AG04449 (cell line): ENCODE measurements around the gene FAM222A.

Experiments
- CTCF ChIA-PET: fragments of 350-600 bp; formaldehyde crosslinking; extraction: SDS; loops from one replicate; lab custom pipeline; 2021; ENCODE audit warnings: antibody characterized with exemption; lab: Yijun Ruan, JAX
- POLR2A ChIA-PET: fragments of 400-600, 350-600 bp; formaldehyde crosslinking; extraction: SDS; loops from one replicate; lab custom pipeline; 2020; ENCODE audit warnings: antibody characterized with exemption, inconsistent platforms; lab: Yijun Ruan, JAX
- DNase-seq: peaks from one replicate; pipeline ENCODE4 v3.0.0-alpha.2; 2010; ENCODE audit warnings: low read depth, low spot score
- H3K4me3 ChIP-seq: 2 replicates; pipeline ENCODE4 v1.5.1; 2011; ENCODE audit warnings: low read depth, mild to moderate bottlenecking, control low read depth, low read length
- CTCF ChIP-seq: IDR thresholded peaks from one replicate; pipeline ENCODE4 v1.5.1; 2011; ENCODE audit warnings: mild to moderate bottlenecking, moderate library complexity, low read length, control low read depth, inconsistent platforms; ENCODE audit not compliant: insufficient read depth; ENCODE audit errors: missing control alignments

FAM222A gene

DNA sequence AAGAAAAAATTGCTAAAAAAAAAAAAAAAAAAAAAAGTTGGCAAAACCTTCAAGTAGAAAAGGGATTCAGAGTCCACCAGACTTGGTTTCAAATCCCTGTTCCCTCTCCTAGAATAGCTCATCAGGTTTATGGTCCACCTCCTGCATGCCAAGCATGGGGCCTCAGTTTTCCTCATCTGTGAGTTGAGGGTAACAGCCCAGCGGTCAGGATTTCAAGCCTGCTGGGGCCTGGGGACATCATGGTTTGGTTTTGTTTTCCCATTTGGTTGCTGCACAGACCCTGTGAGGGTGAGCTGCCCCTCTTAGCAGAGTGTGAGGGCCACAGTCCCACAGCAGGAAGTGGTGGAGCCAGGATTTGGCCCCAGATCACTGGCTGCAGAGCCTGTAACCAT lies 12.5 kb downstream of the FAM222A start:
- CTCF ChIA-PET, result no interaction called here
- no peak overlapping the region for H3K4me3 ChIP-seq
- POLR2A ChIA-PET, result no interaction called here
- DNase-seq, result no peak
- no peak for TF ChIP-seq CTCF

DNA sequence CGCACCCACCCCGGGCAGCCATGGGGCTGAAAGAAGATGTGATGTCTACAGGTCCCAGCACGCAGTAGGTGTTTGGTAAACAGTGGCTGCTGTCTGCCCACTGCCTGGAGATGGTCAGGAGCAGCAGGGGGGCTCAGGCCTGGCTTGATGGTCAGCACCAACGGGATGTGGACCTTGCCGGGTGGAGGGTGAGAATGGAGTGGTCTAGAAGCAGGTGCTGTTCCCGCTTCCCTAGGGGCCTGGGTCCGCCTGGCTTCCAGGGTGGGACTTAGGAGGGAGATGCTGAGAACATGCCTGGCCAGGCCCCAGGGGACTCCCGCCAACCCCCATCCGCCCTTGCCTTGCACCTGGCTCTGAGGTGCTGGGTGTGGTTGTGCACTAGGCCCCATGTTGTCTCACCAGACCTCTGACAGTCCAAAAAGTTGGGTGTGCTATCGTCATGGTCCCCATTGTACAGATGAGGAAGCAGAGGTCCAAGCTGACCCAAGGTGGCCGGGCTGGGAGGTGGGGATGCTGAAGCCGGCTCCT lies 12.9 kb downstream of the FAM222A start:
- POLR2A ChIA-PET, result no interaction called here

GRCh38 chr12:109727039-109727723 lies 13.6 kb downstream of the FAM222A start:
- no peak for DNase-seq
- H3K4me3 ChIP-seq, result no peak overlapping the region
- ChIA-PET POLR2A (no interaction called here), CTCF (interaction anchor here (0.7 to 1.0 kb wide), 2 partner anchors 111 to 129 kb away, joined by 3 read pairs; no protein-coding TSS in a partner anchor)
- TF ChIP-seq CTCF, result no peak

More for the DNA sequence above, 12.9 kb downstream of the FAM222A start:
- no peak overlapping the region for H3K4me3 ChIP-seq
- no peak for TF ChIP-seq CTCF
- CTCF ChIA-PET, result interaction anchor here (1.0 kb wide), 1 partner anchor 111 kb away, joined by 3 read pairs; no protein-coding TSS in a partner anchor
- no peak for DNase-seq

DNA sequence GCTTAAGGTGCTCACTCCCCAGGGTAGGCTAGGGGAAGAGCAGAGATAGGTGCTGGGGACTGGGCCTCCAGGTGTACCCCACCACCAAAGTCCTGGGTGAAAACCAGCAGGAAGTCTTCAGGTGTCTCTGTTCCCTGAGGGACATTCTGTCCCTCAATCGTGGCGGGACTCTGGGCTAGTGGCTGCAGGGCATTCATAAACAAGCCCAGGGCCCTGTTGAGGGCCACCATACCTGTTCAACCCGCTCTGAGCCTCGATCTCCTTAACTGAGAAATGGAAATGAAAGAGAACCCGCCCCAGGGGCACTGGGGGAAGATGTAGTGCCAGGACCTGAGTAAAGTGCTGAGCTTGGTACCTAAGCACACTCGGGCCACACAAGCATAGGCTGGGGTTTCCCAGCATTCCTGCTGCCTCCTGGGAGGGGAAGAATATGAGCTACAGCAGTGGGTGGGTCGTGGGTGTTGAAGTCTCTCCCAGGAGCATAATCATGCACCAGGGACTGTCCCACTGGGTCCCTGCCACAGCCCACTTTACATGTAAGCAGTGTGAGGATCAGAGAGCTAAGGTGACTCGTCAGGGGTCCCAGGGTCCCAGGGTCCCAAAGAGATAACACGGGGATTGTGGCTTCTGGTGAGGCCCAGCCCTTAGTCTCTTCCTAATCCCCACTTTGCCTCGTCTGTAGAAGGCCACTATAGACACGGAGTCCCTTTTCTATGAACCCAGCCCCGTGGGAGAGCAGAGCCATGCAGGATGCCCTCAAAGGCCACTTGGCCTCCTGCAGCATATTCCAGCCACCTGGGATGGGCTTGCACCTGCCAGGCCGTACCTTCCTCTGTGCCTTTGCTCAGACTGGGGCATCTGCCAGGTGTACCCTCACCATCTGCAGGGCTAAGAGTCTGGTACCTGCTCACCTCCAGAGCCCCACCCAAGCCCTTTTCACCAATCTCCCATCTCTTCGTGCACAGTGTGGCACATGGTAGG lies 14.4 kb downstream of the FAM222A start:
- no peak overlapping the region for H3K4me3 ChIP-seq
- POLR2A ChIA-PET, result no interaction called here
- CTCF ChIA-PET, result interaction anchor here (0.7 to 1.0 kb wide), 2 partner anchors 110 to 130 kb away, joined by 3 read pairs; no protein-coding TSS in a partner anchor
- DNase-seq, result no peak
- TF ChIP-seq CTCF, result no peak

- DNase-seq, result no peak
- POLR2A ChIA-PET, result no interaction called here
- CTCF ChIA-PET, result no interaction called here
- TF ChIP-seq CTCF, result no peak
- no peak overlapping the region for H3K4me3 ChIP-seq
Measured at GRCh38 chr12:109728921-109729320, 15.3 kb downstream of the FAM222A start.
